ES-I3 (cell line): ENCODE results near the gene CNTNAP2.
"Not testable (repeated sequence)": the region's sequence is repeated elsewhere in the genome, so short reads cannot be mapped to it uniquely, and the experiment has no call there.

Experiments
- H3K36me3 ChIP-seq: 2 replicates; pipeline ENCODE4 v1.6.1; 2013; ENCODE audit warnings: mild to moderate bottlenecking, low read length, control low read depth, moderate library complexity; ENCODE audit not compliant: insufficient read depth
- H3K4me1 ChIP-seq: 2 replicates; pipeline ENCODE4 v1.6.1; 2013; ENCODE audit warnings: mild to moderate bottlenecking, control low read depth, low read length; ENCODE audit not compliant: insufficient read depth
- H3K9ac ChIP-seq: 2 replicates; pipeline ENCODE4 v1.6.1; 2013; ENCODE audit warnings: low read depth, mild to moderate bottlenecking, low read length, moderate library complexity
- H3K9me3 ChIP-seq: 2 replicates; pipeline ENCODE4 v1.6.1; 2013; ENCODE audit warnings: mild to moderate bottlenecking, low read length, moderate library complexity; ENCODE audit not compliant: control insufficient read depth, insufficient read depth

The CNTNAP2 gene

DNA sequence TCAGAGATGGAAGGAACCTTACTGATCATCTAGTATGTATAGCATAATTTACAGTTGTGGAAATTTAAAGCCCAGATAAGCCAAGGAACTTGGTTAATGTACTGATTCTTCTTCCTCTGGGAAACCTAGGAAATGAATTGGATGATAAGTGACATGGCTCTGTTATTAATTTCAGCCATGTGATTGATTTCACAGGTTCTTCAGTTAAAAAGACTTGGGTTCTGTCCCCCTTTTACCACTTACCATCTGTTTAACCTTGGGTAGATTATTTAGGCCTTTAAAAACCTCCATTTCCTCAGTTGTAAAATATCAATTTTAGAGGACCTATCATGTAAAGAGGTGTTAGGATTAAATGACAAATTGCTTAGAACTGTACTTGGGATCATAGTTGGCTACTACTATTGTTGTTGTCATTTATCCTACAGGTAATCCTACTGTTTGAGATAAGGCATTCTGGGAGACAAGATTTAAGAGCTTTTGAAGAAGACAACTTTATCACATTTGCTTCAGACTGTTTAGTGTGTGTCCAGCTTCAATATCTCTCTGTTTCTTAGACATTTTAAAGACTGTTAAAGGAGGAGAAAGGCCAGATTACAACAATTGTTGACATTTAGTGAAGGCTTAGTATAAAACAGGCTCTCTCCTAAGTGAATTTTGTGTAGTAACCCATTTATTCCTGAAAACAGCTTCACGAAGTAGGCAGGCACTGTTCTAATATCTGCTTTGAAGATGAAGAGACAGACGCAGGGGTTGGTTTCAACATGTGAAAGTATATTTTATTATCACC lies 1476.9 kb downstream of the CNTNAP2 start:
- H3K9me3 ChIP-seq = no peaks in the 10 kb centered on the region
- H3K4me1 ChIP-seq = no peaks in the 10 kb centered on the region
- no peaks in the 10 kb centered on the region for H3K36me3 ChIP-seq
- H3K9ac ChIP-seq = no peak overlapping the region

DNA sequence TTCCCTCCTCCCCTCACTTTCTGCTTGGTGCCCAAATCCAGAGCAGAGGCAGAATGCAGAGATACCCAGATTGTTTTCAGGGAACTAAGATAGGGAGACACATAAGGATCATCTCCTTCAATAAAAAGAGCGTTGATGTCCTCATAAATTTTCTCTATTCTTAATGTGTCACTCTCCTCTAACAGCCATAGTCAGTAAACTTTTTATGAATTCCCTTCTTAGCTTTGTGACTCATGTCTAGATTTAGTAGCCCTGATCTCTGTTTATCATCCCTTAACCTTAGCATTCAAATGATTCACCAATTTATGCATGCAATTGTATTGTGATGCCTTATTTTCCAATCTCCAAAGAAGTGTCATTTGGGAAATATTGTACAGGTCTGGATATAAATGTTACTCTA lies 1478.4 kb downstream of the CNTNAP2 start:
- no peaks in the 10 kb centered on the region for H3K9me3 ChIP-seq
- no peak overlapping the region for H3K9ac ChIP-seq
- peaks cover 1% of the 10 kb centered on the region; the same call in 1 of the 2 replicates for H3K4me1 ChIP-seq
- no peaks in the 10 kb centered on the region for H3K36me3 ChIP-seq

DNA sequence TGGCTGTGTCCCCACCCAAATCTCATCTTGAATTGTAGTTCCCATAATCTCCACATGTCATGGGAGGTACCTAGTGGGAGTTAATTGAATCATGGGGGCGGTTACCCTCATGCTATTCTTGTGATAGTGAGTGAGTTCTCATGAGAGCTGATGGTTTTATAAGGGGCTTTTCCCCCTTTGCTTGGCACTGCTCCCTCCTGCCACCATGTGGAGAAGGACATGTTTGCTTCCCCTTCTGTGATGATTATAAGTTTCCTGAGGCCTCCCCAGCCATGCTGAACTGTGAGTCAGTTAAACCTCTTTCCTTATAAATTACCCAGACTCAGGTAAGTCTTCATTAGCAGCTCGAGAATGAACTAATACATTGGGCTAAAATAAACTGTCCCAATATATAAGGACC lies 1482.1 kb downstream of the CNTNAP2 start:
- H3K4me1 ChIP-seq = peaks cover 12% of the 10 kb centered on the region; the same call in 1 of the 2 replicates
- not testable (repeated sequence) for H3K36me3 ChIP-seq, H3K9ac ChIP-seq, H3K9me3 ChIP-seq

DNA sequence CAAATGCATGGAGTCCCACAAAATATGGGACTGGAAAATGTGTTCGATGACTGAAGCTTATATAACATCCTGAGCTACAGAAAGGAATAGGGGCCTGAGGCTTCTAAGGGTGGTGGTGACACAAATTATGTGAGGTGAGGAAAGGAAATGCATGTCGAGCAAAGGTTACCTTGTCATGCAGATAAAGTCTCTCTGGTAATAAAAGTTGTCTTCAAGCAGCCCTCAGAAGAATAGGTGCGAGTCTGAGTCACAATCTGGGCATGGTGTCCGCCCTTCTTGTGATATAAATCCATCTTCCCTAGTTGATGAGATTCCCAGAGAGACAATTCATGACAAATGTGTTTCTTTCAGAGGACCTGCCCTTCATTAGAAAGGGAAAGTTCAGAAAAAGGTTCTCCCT lies 1488.7 kb downstream of the CNTNAP2 start:
- Histone ChIP-seq H3K9me3 (no peaks in the 10 kb centered on the region), H3K36me3 (no peaks in the 10 kb centered on the region), H3K9ac (no peak overlapping the region), H3K4me1 (peaks cover 34% of the 10 kb centered on the region)

DNA sequence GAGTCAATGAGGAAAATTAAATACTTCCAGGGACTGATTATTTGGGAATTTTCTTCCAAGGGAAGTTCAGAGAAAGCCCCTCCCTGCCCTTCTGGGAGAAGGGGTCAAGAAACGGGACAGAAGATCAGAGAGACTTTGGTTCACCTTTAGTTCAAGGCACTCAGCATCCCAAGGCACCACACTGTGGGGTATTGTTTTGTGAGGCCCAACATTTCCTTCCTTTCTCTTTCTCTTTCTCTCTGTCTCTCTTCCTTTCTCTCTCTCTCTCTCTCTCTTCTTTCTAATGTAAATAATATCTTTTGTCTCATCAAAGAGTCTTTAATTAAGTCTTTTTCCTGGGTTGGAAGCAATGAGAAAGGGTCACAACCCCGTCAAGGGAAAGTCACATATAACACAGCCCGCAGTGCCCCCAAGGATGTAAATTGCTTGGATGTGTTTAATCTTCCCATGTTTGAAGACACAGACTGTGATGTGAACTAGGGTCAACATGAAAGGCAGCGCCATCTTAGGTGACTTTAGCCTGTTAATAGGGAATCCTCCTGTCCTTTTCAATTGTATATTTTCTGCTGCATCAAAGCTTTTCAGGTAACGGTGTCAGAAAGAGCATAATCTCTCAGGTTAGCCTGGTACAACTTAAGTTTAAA lies 1490.7 kb downstream of the CNTNAP2 start:
- no peak overlapping the region for H3K9ac ChIP-seq
- H3K4me1 ChIP-seq = peaks cover 26% of the 10 kb centered on the region
- no peaks in the 10 kb centered on the region for H3K9me3 ChIP-seq
- H3K36me3 ChIP-seq = no peaks in the 10 kb centered on the region

DNA sequence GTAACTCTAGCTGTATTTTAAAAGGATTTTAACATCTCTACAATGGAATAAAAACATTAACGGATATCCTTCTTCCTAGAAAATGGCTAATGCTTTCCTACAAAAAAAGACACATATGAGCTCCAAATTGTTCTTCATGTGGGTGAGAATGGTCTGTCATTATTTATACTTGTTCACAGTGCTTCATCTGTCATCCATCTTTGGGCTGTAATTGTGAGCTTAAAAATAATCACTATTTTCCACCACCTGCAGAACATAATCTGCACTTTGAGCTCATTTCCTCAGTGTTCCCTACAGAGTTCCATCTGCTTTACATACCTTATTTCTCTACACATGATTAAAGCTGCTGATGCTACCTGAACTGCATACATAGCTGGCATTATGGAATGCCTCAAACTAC lies 1494.8 kb downstream of the CNTNAP2 start:
- no peaks in the 10 kb centered on the region for H3K36me3 ChIP-seq
- H3K9ac ChIP-seq = no peak overlapping the region
- peaks cover 5% of the 10 kb centered on the region for H3K4me1 ChIP-seq

DNA sequence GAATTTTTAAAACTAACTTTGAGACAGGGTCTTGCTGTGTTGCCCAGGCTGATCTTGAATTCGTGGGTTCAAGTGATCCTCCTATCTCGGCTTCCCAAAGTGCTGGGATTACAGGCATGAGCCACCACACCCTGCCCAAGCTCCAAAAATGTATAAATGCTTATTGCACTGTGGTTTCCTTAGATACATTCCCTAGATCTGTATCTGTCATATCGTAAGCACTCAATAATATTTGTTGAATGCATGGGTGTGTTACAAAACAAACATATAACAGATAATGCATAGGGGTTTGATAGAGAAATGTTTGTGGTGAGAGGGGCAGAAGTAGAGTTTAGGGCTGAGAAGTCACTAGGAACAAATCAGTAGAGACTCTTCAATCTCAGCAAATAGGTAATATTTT lies 1518.7 kb downstream of the CNTNAP2 start:
- H3K4me1 ChIP-seq = peaks cover 8% of the 10 kb centered on the region; the same call in 1 of the 2 replicates
- no peak overlapping the region for H3K9ac ChIP-seq
- no peaks in the 10 kb centered on the region for H3K36me3 ChIP-seq
- 0 out of 2 replicates have a peak, but pooled peaks cover 2% of the 10 kb centered on the region for H3K9me3 ChIP-seq

More for the DNA sequence above, 1494.8 kb downstream of the CNTNAP2 start:
- no peaks in the 10 kb centered on the region for H3K9me3 ChIP-seq

DNA sequence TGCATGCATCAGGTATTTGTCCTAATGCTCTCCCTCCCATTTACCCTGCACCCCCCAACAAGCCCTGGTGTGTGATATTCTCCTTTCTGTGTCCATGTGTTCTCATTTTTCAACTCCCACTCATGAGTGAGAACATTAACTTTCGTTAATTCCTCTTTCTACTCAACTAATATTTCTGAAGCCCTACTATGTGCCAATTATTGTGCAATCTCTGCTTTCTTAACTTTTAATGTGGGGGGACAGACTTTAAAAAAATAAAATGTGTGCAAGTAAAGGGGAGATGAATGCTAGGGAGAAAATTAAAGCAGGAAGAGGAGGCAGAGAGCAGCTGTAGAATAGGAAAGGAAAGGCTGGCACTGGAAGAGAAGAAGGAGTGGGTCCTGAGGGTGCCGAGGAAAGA lies 1520.0 kb downstream of the CNTNAP2 start:
- Histone ChIP-seq H3K9ac (no peak overlapping the region), H3K9me3 (0 out of 2 replicates have a peak, but pooled peaks cover 2% of the 10 kb centered on the region), H3K36me3 (no peaks in the 10 kb centered on the region), H3K4me1 (peaks cover 13% of the 10 kb centered on the region)

DNA sequence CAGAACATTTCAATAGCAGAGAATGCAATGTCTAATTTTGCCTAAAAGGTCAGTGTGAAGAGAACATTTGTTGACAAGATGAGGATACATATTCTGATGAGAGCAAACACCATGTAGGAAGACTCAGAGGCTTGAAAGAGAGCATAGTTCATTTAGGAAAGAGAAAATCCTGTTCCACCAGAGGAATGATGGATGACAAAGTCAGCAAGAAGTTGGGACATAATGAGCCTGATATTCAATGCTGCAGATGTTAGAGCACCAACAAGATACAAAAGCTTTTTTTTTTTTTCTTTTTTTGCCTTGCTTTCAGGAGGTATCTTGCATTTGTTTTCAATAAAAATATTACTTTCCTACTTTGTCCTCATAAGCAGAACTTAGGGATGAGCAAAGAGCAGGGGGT lies 1522.0 kb downstream of the CNTNAP2 start:
- H3K9ac ChIP-seq = no peak overlapping the region
- no peaks in the 10 kb centered on the region for H3K9me3 ChIP-seq
- H3K36me3 ChIP-seq = no peaks in the 10 kb centered on the region
- H3K4me1 ChIP-seq = peaks cover 13% of the 10 kb centered on the region

DNA sequence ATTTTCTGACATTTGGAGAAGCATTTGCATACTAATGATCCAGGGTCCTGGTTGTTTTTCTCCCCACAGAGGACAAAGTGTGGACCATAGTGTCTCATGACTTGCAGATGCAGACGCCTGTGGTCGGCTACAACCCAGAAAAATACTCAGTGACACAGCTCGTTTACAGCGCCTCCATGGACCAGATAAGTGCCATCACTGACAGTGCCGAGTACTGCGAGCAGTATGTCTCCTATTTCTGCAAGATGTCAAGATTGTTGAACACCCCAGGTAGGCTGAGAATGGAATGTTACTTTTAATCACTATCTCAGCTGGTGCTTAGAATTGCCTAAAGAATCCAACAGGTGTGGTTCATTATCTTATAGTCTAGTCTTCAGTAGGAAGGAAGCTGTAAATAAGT lies 1522.4 kb downstream of the CNTNAP2 start:
- peaks cover 13% of the 10 kb centered on the region for H3K4me1 ChIP-seq
- no peaks in the 10 kb centered on the region for H3K9me3 ChIP-seq
- no peaks in the 10 kb centered on the region for H3K36me3 ChIP-seq
- H3K9ac ChIP-seq = no peak overlapping the region

DNA sequence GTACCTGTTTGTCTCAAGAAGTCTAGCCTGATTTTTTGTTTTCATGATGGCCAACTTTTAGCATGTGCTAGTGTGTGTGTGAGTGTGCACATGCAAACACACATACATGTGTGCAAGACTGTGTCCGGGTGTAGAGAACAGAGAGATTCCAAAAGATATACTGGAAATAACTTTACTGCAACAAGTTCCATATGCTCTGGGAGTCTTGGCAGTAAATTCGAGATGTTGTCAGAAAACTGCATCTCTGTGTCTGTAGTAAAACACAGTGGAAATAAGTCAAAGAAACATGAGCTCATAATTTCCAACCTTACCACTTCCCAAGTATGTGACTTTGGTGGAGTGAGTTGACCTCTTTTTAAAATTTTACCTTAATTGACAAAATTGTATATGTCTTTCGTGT lies 1523.2 kb downstream of the CNTNAP2 start:
- Histone ChIP-seq H3K9me3 (no peaks in the 10 kb centered on the region), H3K9ac (no peak overlapping the region), H3K4me1 (peaks cover 13% of the 10 kb centered on the region), H3K36me3 (no peaks in the 10 kb centered on the region)

DNA sequence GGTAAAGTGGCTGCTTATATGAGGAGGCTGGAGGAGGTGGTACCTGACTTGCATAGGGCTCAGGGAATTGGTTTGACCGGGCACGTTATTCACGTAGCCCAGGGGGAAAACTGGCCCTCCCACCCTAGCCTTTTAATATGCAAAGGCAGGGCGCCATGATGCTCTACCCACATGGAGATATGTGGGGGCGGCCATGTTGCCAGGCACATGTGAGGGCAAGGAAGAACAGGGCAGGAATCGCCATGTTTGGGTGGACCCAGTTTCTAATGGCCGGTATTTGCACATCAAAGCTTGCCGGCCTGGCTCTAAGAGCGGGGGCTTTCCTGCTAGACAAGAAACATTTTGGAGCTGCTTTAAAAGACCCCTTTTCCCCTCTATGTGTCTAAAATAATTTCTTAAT lies 1524.2 kb downstream of the CNTNAP2 start:
- Histone ChIP-seq H3K4me1 (peaks cover 13% of the 10 kb centered on the region), H3K9me3 (no peaks in the 10 kb centered on the region), H3K36me3 (no peaks in the 10 kb centered on the region), H3K9ac (no peak overlapping the region)

DNA sequence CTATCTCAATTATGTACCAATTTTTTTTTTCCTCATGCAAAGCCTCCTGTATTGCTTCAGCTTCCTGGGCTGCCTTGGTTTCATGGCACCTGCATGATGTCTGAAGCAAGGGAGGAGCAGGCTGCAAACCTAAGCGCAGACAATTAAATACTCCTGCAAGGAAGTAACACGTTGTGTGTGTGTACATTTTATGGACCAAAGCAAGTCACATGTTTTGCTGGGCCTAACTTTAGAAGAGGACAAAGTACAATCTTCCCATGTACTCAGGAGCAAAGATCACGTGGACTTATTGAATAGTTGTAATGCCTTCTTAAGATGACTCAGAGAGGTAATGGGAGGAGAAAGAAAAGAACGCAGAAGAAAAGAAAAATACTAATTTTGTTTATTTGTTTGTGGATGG lies 1530.0 kb downstream of the CNTNAP2 start:
- H3K9ac ChIP-seq = no peak overlapping the region
- H3K36me3 ChIP-seq = no peaks in the 10 kb centered on the region
- no peaks in the 10 kb centered on the region for H3K9me3 ChIP-seq
- no peaks in the 10 kb centered on the region for H3K4me1 ChIP-seq

DNA sequence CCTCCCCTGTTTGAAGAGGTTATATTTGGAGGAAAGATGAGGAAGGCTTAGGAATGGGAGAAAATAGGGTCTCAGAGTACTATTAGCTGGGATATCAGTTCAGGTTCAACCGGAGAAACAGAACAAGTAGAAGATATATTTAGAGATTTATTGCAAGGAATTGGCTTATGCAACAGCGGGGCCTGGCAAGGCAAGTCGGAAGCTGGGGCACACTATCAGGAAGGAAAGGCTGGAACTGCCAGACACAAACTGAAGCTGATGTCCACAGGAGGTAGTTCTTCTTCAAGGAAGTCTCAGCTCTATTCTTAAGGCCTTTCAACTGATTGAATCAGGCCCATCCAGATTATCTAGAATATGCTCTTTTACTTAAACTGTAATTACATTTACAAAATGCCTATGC lies 1534.4 kb downstream of the CNTNAP2 start:
- Histone ChIP-seq H3K36me3 (no peaks in the 10 kb centered on the region), H3K9me3 (no peaks in the 10 kb centered on the region), H3K4me1 (no peaks in the 10 kb centered on the region), H3K9ac (no peak overlapping the region)

DNA sequence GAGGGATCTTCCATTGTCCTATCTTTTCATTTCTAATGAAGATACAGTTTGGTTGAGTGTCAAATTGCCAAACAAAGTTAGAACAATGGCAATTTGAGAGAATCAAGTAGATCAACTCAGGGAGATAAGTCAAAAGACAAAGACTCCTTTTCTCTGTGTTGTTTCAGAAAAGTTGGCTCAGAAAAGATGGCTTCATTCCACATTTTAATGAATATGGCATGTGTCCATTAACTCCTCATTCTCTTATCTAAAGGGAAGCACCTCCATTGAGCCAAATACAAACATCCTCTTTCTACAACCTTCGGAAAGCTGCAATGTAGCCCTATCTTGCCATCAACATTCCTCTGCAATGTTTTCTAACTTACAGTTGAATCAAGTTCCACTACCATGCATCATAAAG lies 1535.0 kb downstream of the CNTNAP2 start:
- H3K9ac ChIP-seq = no peak overlapping the region
- H3K9me3 ChIP-seq = no peaks in the 10 kb centered on the region
- H3K4me1 ChIP-seq = no peaks in the 10 kb centered on the region
- no peaks in the 10 kb centered on the region for H3K36me3 ChIP-seq
